Activated CD4-positive, CD25-positive, alpha-beta regulatory T cell treated with anti-CD3 and anti-CD28 coated beads, Interleukin-2, amount 50 U/mL, for 24 hours (primary cell): ENCODE data around the gene OSBPL3.
"Not testable (repeated sequence)": the region's sequence is repeated elsewhere in the genome, so short reads cannot be mapped to it uniquely, and the experiment has no call there.

Experiments used
- ATAC-seq, 2 donors: fragments of 150-1000 bp; cut with Tn5 transposase; one replicate each; pipeline ENCODE4 v1.10.0; 2021; ENCODE audit warnings: mild to moderate bottlenecking in 1 of 2, moderate library complexity in 1 of 2

Gene OSBPL3

DNA sequence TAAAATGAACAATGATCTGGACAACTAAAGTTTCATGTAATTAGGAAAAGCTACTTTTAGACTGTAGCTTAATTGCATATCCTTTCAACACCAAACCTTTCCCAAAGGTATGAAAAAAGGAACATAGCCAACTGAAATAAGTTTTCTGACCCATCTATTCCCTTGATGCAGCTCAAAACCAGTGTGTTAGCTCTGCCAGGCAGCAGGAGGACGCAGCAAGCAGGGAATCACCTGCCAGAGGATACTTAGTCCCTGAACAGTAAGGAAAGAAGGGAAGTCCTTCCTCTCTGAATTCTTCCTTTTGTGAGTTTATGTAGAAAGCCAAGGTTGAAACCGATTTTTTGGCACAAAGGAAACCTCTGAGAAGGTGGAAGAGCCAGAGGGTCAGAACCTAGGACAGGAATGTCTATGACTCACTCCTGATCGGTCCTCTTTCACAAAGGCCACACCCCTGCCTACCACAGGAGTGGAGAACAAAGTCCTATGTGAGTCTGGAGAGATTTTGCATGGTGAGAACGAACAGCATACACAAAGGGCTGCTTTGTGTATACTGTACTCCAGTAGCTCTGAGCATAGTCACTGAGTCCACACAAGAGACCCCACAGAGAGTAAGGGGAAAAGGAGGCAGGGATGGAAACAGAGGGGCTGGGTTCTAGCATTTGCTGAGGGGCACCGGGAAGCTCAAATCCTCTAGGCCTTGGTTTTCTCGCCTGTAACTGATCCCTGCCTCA, 153.9 kb downstream of the OSBPL3 start:
- ATAC-seq = peak; percentile 2 to 11

DNA sequence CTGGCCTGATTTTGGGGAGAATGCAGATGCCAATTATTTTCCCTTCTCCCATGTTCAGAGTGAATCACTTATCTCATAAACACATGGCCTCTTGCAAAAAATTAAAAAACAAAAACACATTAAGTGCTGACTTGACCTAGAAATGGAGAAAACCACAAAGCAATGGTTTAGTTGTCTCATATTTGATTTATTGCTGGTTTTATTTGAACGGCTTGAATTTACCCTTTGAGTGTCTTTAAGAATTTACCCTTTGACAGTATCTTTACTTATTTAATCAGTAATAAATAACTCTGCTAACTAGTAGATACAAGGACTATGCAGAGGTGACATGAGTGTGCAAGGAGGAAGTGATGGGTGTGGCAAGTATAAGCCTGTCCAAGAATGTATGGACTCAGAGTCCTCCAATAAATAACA, 154.6 kb downstream of the OSBPL3 start:
- no peak for ATAC-seq

DNA sequence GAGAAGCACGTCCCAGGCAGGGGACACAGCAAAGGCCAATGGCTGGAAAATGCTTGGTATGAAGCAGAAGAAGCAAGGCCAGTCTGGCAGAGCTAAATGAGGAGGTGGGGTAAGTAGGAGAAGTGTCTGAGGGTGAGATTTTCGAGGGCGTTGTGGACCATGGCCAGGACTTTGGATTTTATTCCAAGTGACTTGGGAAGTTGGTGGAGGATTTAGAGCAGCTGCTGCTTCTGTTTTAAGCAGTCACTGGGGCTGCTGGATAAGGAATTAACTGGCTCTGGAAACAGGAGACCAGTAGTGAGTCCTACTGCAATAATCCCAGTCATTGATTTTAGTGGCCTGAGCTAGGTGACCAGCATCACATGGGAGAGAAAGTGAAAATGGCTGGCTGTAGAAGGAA, 155.1 kb downstream of the OSBPL3 start:
- ATAC-seq = no peak

GRCh38 chr7:24824400-24824799, 155.6 kb downstream of the OSBPL3 start:
- ATAC-seq = no peak

DNA sequence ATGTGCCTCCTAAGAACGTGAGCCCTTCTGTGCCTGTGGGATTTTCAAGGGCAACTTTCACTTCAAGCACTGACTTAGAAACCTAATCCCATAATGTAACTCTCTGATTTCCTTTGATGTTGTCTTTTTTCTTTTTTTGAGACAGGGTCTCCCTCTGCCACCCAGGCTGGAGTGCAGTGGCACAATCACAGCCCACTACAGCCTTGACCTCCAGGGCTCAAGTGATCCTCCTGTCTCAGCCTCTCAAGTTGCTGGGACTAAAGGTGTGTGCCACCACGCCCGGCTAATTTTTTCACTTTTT, 158.3 kb downstream of the OSBPL3 start:
- ATAC-seq = no peak

DNA sequence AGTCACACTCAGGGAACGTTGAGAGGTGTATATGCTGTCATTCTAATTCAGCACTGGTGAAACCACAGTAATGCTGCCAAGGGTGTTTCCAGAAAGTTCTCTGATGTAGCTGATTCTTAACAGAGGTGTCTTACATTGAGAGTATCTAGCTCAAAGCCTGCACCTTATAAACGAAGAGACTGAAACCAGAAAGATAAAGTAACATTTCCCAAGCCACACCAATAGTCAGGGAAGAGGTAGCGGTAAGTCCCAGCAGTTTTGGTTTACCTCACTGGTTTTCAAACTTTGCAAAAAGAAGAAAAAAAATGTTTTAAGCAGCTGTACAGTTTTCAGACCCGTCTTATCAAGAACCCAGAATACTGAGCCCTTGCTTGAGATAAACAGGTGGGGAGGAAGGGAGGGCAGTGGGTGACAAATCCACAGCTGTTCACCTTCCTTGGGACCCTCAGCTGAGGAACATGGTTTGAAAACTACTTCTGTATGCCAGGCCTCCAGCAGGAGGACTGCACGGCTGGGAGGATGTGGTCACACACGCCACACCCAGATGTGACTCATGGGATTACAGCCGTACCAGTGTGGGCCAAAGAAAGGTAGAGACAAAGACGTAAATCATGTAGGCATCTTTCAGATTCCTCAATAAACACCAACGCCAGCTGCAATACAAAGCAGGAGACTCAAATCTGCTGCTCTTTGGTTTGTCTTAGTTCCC, 158.8 kb downstream of the OSBPL3 start:
- peak; percentile 89 to 91 for ATAC-seq

- ATAC-seq = no peak
Observed at GRCh38 chr7:24820730-24821044, 159.3 kb downstream of the OSBPL3 start.

DNA sequence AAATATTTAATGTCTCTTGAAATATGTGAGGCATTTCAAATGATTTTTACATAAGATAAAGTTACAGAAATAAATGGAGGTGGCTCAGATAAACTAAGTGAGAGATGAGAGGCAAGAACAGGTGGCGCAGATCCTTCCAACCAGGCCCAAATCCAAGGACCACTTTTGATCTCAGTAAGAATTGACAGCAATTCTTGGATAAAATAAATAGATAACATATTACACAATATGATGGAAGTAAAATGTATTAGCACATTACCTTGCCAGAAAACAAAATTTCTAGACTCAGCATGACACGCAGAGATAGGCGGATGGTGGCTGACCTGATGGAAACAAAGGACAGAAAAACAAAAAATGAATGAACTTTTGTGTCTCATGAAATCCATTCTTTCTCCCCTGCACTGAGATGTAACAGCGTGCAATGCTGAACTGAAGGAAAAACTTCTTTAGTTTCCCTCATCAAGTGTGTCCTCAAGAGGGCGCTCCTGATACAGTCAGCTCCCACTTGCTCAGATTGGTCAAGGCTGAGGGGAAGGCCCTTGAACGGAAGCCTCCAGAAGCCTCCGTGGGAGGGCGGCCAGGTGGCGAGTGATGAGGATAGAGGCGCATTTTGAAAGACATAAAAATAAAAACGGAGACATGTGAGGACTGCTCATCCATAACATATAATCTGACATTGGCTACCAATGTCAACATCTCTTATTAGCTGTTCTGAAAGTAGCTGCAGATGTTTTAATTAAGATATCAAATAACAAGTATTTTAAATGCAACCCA, 159.9 kb downstream of the OSBPL3 start:
- ATAC-seq = peak; percentile 33 to 44

GRCh38 chr7:24817339-24817738, 162.6 kb downstream of the OSBPL3 start:
- ATAC-seq = no peak

- no peak for ATAC-seq
Observed at GRCh38 chr7:24816868-24817267, 163.1 kb downstream of the OSBPL3 start.

DNA sequence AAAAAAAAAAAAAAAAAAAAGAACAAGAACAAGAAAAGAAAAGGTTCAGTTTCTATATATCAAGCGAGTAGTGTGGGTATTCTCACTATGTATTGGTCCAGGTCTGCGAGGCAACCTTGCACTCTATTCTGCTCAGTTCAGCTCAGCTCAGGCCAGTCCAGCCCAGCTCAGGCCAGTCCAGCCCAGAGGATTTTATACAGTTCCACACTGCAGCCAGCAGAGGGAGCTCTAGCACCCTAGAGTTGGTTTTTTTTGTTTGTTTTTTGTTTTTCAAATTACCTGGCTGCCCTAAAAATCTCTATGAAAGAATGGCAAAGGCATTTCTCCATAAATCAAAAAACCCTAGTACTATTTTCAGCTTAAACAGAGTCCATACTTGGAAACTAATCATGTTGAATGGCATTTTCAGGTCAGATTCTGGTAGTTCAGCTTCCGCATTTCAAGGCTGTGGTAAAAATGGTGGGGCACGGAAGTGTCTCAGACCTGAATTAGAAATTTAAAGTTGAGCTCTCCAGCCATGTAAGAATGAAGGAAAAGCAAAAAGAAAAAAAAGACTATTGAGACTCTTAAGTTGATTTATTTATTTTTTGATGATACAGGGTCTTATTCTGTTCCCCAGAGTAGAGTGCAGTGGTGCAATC, 167.6 kb downstream of the OSBPL3 start:
- ATAC-seq = peak in 1 of 2 donors; percentile 33

DNA sequence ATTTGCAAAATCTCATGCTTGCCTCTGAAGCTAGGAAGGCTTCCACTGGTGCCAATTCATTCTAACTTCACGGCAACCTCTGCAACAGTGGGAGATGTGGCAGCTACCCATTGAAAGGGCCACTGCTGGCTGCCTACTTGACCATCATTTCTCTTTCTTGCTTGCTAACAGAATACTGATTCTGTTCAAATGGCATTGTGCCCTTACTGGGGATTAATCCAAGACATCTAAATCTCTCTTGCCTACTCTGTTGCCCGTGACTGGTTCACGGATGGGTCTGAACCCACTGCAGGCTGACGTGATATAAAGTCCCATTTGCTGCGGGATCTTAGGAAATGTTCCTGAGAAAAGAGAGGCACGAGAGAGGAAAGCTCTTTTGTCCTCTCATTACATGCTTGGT, 171.5 kb downstream of the OSBPL3 start:
- ATAC-seq = no peak

DNA sequence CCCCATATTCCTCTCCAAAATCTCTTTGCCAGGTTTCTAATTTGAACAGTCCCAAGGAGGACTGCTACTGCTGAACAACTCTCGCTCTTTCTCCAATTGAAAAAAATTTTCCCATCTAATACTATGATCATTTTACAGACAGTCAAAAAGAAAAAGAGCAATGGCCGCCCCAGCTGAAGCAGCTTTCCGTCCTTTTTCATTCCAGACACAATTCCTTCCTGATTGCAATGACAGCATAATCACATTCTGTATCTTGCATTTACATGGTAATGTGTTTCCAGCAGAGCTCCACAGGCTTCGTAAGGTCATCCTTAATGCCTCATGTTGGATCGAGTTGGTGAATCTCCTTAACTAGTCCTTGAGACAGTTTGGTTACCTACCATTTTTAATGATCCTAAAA, 177.7 kb downstream of the OSBPL3 start:
- no peak for ATAC-seq

DNA sequence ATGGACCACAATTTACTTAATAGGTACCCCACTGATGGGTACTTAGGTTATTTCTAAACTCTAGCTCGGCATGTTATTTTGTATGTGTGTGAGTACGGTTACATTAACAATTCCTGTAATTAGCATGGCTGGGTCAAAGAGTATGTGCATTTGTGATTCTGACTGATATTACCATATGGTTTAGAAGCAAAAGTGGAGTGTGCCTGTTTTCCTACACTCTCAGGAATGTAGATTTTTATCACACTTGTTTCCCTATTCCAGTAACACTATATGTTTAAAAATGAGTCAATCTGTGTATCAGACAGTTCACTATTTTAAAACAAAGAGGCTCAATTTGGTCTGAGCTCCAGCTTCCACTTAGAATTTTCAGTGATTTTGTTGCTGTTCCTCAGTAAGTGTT, 178.1 kb downstream of the OSBPL3 start:
- ATAC-seq = no peak

- ATAC-seq = peak in 1 of 2 donors; percentile 51
Observed at GRCh38 chr7:24800667-24801066, 179.3 kb downstream of the OSBPL3 start.

DNA sequence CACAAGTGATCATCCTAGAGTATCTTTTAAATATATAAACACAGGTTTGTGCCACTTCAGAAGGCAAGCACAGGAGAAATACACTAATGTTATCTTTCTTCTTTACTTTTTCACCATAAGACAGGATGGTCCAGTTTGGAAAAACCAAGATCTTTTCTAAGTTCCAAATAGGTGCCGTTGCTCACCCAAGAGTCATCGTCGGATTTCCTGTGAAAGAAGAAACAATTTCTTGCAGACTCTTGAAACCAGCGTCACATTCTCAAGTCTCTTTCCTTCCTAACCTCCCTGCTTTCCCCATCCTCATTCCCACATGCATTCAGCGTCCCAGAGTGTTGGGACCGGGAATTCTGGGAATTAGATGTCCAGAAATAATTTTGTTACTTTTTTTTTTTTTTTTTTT, 179.9 kb downstream of the OSBPL3 start:
- no peak for ATAC-seq

GRCh38 chr7:24799506-24799905, 180.5 kb downstream of the OSBPL3 start:
- no peak for ATAC-seq

GRCh38 chr7:24798261-24798660, 181.7 kb downstream of the OSBPL3 start:
- ATAC-seq = no peak

GRCh38 chr7:24797270-24797669, 182.7 kb downstream of the OSBPL3 start:
- no peak for ATAC-seq

DNA sequence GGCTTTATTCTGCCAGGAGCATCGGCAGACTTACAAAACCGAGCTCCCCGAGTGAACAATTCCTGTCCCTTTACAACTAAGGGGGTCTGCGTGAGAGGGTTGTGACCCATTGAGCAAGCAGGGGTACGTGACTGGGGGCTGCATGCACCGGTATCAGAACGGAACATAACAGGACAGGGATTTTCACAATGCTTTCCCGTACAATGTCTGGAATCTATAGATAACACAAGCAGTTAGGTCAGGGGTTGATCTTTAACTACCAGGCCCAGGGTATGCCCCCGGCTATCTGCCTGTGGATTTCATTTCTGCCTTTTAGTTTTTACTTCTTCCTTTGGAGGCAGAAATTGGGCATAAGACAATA, 184.6 kb downstream of the OSBPL3 start:
- ATAC-seq = no peak

DNA sequence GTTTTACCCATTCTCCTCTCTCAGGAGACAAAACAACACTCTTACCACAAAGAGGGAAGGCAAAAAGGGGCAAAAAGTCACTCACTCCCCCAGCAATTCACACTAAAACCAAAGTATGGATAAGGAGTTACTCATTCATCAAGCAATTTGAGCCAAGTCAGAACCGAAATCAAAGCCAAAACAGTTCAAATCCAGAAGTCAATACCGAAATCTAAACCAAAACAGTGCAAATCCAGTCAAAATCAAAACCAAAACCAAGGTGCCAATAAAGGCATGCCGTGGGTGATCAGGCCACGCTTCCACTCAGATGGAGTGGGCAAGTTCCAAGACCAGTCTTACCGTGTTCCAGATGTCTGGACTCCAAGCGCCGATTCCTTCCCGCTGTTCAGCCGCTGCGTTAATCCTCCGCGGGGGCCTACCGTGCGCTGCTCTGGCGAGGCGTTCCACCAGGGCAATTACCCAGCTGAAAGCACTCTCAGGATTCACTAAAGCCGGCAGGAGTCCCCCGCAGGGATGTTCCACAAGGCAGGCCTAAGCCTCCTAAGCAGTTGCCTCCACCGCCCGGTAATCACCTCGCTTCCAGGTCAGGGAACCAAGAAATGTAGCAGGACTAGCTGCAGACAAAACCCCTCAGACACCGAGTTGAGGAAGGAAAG, 185.1 kb downstream of the OSBPL3 start:
- not testable (repeated sequence) for ATAC-seq

DNA sequence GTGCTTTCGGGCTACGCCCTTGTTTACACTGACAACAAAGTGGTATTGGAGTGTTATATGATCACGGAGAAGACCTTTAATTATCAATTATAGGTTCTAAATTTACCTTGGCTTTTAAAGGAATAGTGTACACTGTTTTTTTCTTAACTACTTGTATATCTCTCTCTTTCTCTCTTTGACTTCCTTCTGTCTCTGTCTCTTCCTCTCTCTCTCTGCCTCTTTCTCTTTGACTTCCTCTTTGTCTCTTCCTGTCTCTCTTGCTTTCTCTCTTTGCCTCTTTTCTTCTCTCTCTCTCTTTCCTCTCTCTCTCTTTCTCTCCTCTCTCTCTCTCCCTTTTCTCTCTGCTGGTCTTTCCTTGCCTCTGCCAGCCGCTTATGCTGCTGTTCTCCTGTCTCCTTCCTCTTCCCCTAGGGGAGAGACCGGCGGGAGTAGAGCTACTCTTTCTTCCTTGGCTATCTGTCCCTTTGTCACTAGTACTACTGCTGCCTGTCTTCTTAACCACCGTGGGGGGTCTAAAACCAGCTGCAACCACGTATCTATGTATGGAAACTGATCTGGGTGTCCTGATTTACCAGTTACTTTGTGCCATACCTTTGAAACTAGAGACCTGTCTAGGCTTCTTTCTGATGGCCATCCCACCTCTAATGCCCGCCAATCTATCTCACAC, 185.9 kb downstream of the OSBPL3 start:
- no peak for ATAC-seq
